Endodermal cell (in vitro differentiated cells): ENCODE data around the gene PRKCE. TPM values are rescaled to one million over a fixed set of nuclear protein-coding genes. Genes with fewer than 3 reads are reported as not detected.

Source experiments
- DNase-seq: peaks from one replicate; pipeline ENCODE4 v3.0.0-alpha.2; 2017
- H3K27ac ChIP-seq: 2 replicates; pipeline ENCODE4 v1.5.1; 2013; ENCODE audit warnings: mild to moderate bottlenecking, low read depth, low read length, moderate library complexity
- H3K27me3 ChIP-seq: 2 replicates; pipeline ENCODE4 v1.6.1; 2013; ENCODE audit warnings: mild to moderate bottlenecking, low read length, moderate library complexity; ENCODE audit not compliant: insufficient read depth, control insufficient read depth, poor library complexity, severe bottlenecking
- H3K36me3 ChIP-seq: 2 replicates; pipeline ENCODE4 v1.7.0; 2013; ENCODE audit warnings: mild to moderate bottlenecking, low read length, moderate library complexity; ENCODE audit not compliant: control insufficient read depth, insufficient read depth
- H3K4me1 ChIP-seq: one replicate; pipeline ENCODE4 v1.7.0; 2013; ENCODE audit warnings: low read length; ENCODE audit not compliant: control insufficient read depth, insufficient read depth
- H3K4me3 ChIP-seq: 2 replicates; pipeline ENCODE4 v1.5.1; 2013; ENCODE audit warnings: mild to moderate bottlenecking, low read length, moderate library complexity
- H3K9ac ChIP-seq: 2 replicates; pipeline ENCODE4 v1.6.1; 2013; ENCODE audit warnings: mild to moderate bottlenecking, low read length, moderate library complexity; ENCODE audit not compliant: poor library complexity, severe bottlenecking; ENCODE audit errors: extremely low read depth
- H3K9me3 ChIP-seq: 2 replicates; pipeline ENCODE4 v1.6.1; 2013; ENCODE audit warnings: mild to moderate bottlenecking, low read length, moderate library complexity; ENCODE audit not compliant: control insufficient read depth
- H3K27ac Mint-ChIP-seq: 2 replicates; pipeline ENCODE4 v1.8.0; 2020; ENCODE audit warnings: mixed read lengths
- H3K27me3 Mint-ChIP-seq: 2 replicates; pipeline ENCODE4 v1.8.0; 2021; ENCODE audit warnings: mild to moderate bottlenecking, mixed read lengths; ENCODE audit not compliant: insufficient read depth
- H3K36me3 Mint-ChIP-seq: 2 replicates; pipeline ENCODE4 v1.8.0; 2020; ENCODE audit warnings: low read depth, mixed read lengths
- H3K4me1 Mint-ChIP-seq: 2 replicates; pipeline ENCODE4 v1.8.0; 2020; ENCODE audit warnings: mixed read lengths
- H3K4me3 Mint-ChIP-seq: 2 replicates; pipeline ENCODE4 v1.8.0; 2020; ENCODE audit warnings: mild to moderate bottlenecking, moderate library complexity, mixed read lengths
- H3K9me3 Mint-ChIP-seq: 2 replicates; pipeline ENCODE4 v1.8.0; 2020; ENCODE audit warnings: mild to moderate bottlenecking, mixed read lengths
- CTCF ChIP-seq: fragments of 200-600 bp; sonication (generic); conservative IDR thresholded peaks from 2 replicates; pipeline ENCODE4 v1.5.0; 2021; ENCODE audit warnings: antibody characterized with exemption, mild to moderate bottlenecking
- WGBS, 2 experiments: methylation state at CpG; one replicate each; pipeline versions ENCODE4 v1.1.5 to v1.1.7; 2013; ENCODE audit warnings: missing lambda C conversion rate in 2 of 2, mixed read lengths in 1 of 2; ENCODE audit not compliant: insufficient coverage in 1 of 2, insufficient read length in 1 of 2; 5-methylcytosine and 5-hydroxymethylcytosine counted together
- total RNA-seq, 2 donors: library from RNA; stranded (reverse); fragmentation: NEBNext Ultra II Directional in 1 of 2; extraction: Animal tissue kit (Norgen Biotek cat#: 25700) in 1 of 2; gene quantifications; 2 replicates in 1 of 2; 3 replicates in 1 of 2; pipeline ENCODE4 v1.2.1, GENCODE V29; 2021

Gene PRKCE
- total RNA-seq, 2 donors from 2014 or later = 1.4 to 1.7 TPM

- Histone ChIP-seq H3K4me1 (no peaks in the 10 kb centered on the region), H3K9me3 (no peaks in the 10 kb centered on the region), H3K9ac (no peak overlapping the region), H3K27me3 (peaks cover 18% of the 10 kb centered on the region), H3K27ac (no peak overlapping the region), H3K4me3 (no peak overlapping the region), H3K36me3 (no peaks in the 10 kb centered on the region)
- no peak for TF ChIP-seq CTCF
- Mint-ChIP-seq H3K27me3 (peaks cover 42% of the 10 kb centered on the region), H3K9me3 (no peaks in the 10 kb centered on the region), H3K27ac (no peak overlapping the region), H3K36me3 (no peaks in the 10 kb centered on the region), H3K4me1 (peaks cover 10% of the 10 kb centered on the region), H3K4me3 (no peak overlapping the region)
- no peak for DNase-seq
- WGBS, 2 experiments = 86 to 100% methylated on average over 1 to 2 of the region's 2 CpGs
These were observed 496.9 kb downstream of the PRKCE start for GRCh38 chr2:46148369-46148736.

GRCh38 chr2:46150445-46150955 is 499.0 kb downstream of the PRKCE start:
- Histone ChIP-seq H3K4me1 (no peaks in the 10 kb centered on the region), H3K4me3 (no peak overlapping the region), H3K9ac (no peak overlapping the region), H3K36me3 (no peaks in the 10 kb centered on the region), H3K9me3 (no peaks in the 10 kb centered on the region), H3K27ac (no peak overlapping the region), H3K27me3 (peaks cover 36% of the 10 kb centered on the region)
- peaks cover 19% of the 10 kb centered on the region for H3K4me1 Mint-ChIP-seq
- H3K27ac Mint-ChIP-seq = no peak overlapping the region
- no peak for DNase-seq
- WGBS, 2 experiments = 91 to 93% methylated on average over 3 of the region's 3 CpGs
- peaks cover 58% of the 10 kb centered on the region for H3K27me3 Mint-ChIP-seq
- no peak for TF ChIP-seq CTCF
- no peak overlapping the region for H3K4me3 Mint-ChIP-seq
- H3K9me3 Mint-ChIP-seq = no peaks in the 10 kb centered on the region
- no peaks in the 10 kb centered on the region for H3K36me3 Mint-ChIP-seq

DNA sequence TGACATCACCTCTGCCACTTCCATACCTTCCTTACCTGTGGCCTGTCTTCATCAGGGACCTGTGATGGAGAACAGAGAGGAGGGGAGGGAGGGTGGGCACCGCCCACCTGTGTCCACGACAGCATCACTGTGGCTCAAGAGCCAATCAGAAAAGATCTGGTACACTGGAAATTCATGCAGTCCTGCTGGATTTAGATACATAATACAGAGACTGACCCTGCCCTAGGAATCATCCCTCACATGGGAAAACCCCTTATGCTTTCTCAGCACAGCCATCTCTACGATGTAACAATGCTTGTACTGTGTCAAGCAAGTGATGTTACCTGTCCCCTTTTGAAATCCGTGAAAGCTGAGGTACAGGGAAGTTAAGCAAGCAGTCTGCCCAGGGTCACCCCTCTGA is 500.1 kb downstream of the PRKCE start:
- H3K36me3 Mint-ChIP-seq = no peaks in the 10 kb centered on the region
- peaks cover 14% of the 10 kb centered on the region for H3K4me1 Mint-ChIP-seq
- no peak overlapping the region for H3K27ac Mint-ChIP-seq

More for the DNA sequence above, 500.1 kb downstream of the PRKCE start:
- H3K9me3 Mint-ChIP-seq = no peaks in the 10 kb centered on the region
- H3K4me3 Mint-ChIP-seq = no peak overlapping the region
- peaks cover 67% of the 10 kb centered on the region for H3K27me3 Mint-ChIP-seq
- no peak overlapping the region for H3K4me3 ChIP-seq
- H3K9me3 ChIP-seq = no peaks in the 10 kb centered on the region
- no peak overlapping the region for H3K9ac ChIP-seq
- TF ChIP-seq CTCF = no peak
- 85 to 94% methylated on average over 4 of the region's 4 CpGs for WGBS, 2 experiments
- H3K27me3 ChIP-seq = peaks cover 44% of the 10 kb centered on the region
- no peaks in the 10 kb centered on the region for H3K4me1 ChIP-seq
- DNase-seq = no peak
- H3K36me3 ChIP-seq = no peaks in the 10 kb centered on the region
- H3K27ac ChIP-seq = no peak overlapping the region
